Measurements from ENCODE around the gene EPHB2.
"Not testable (repeated sequence)": the region's sequence is repeated elsewhere in the genome, so short reads cannot be mapped to it uniquely, and the experiment has no call there.

The EPHB2 gene

GRCh38 chr1:22819361-22819760 lies 108.7 kb downstream of the EPHB2 start:
- no peak for DNase-seq (ENCODE audit: low read depth)

GRCh38 chr1:22821027-22821426 lies 110.4 kb downstream of the EPHB2 start:
- DNase-seq (ENCODE audit: low read depth): no peak

- no peak for DNase-seq (ENCODE audit: low read depth)
These were observed 111.7 kb downstream of the EPHB2 start for GRCh38 chr1:22822371-22822770.

GRCh38 chr1:22824466-22824865 lies 113.8 kb downstream of the EPHB2 start:
- no peak for DNase-seq (ENCODE audit: low read depth)

GRCh38 chr1:22824975-22825374 lies 114.3 kb downstream of the EPHB2 start:
- no peak for DNase-seq (ENCODE audit: low read depth)

- no peak for DNase-seq (ENCODE audit: low read depth)
These were observed 115.0 kb downstream of the EPHB2 start for GRCh38 chr1:22825486-22826189.

- DNase-seq (ENCODE audit: low read depth): no peak
These were observed 116.3 kb downstream of the EPHB2 start for GRCh38 chr1:22826604-22827580.

GRCh38 chr1:22827666-22828483 lies 117.2 kb downstream of the EPHB2 start:
- no peak for DNase-seq (ENCODE audit: low read depth)

GRCh38 chr1:22828484-22829308 lies 118.1 kb downstream of the EPHB2 start:
- no peak for DNase-seq (ENCODE audit: low read depth)

GRCh38 chr1:22829309-22829989 lies 118.8 kb downstream of the EPHB2 start:
- no peak for DNase-seq (ENCODE audit: low read depth)

GRCh38 chr1:22830041-22830566 lies 119.5 kb downstream of the EPHB2 start:
- DNase-seq (ENCODE audit: low read depth): no peak

GRCh38 chr1:22830757-22831340 lies 120.2 kb downstream of the EPHB2 start:
- DNase-seq (ENCODE audit: low read depth): no peak

GRCh38 chr1:22831729-22832413 lies 121.2 kb downstream of the EPHB2 start:
- no peak for DNase-seq (ENCODE audit: low read depth)

- no peak for DNase-seq (ENCODE audit: low read depth)
These were observed 121.8 kb downstream of the EPHB2 start for GRCh38 chr1:22832414-22832786.

- no peak for DNase-seq (ENCODE audit: low read depth)
These were observed 123.1 kb downstream of the EPHB2 start for GRCh38 chr1:22833699-22834098.

- not testable (repeated sequence) for DNase-seq (ENCODE audit: low read depth)
These were observed 123.8 kb downstream of the EPHB2 start for GRCh38 chr1:22834420-22834819.

GRCh38 chr1:22835636-22836319 lies 125.1 kb downstream of the EPHB2 start:
- no peak for DNase-seq (ENCODE audit: low read depth)

GRCh38 chr1:22836850-22837249 lies 126.2 kb downstream of the EPHB2 start:
- no peak for DNase-seq (ENCODE audit: low read depth)

- no peak for DNase-seq (ENCODE audit: low read depth)
These were observed 126.7 kb downstream of the EPHB2 start for GRCh38 chr1:22837332-22837731.
